HCT116 (cell line): ENCODE measurements around the gene KRT83. TPM values are rescaled to one million over a fixed set of nuclear protein-coding genes. Genes with fewer than 3 reads are reported as not detected.

ENCODE experiments used
- ATAC-seq: fragments of 200-7000 bp; cut with Tn5 transposase; 2 replicates; pipeline ENCODE4 v1.9.1; 2020; ENCODE audit warnings: mild to moderate bottlenecking, moderate library complexity
- BruUV-seq: library from RNA; stranded (reverse); fragments of 400-500 nt; replicated peaks from 2 replicates; lab custom pipeline; 2021; lab: Mats Ljungman, UMichigan
- CTCF ChIA-PET: fragments of 300-600 bp; sonication (Branson Sonifier 250); formaldehyde crosslinking; loops from one replicate; lab custom pipeline; 2021; ENCODE audit warnings: antibody characterized with exemption; lab: Charles Lee
- POLR2A ChIA-PET: fragments of 300-600, 350-600 bp; sonication (Branson Sonifier 250); formaldehyde crosslinking; loops from one replicate; lab custom pipeline; 2021; ENCODE audit warnings: antibody characterized with exemption; lab: Charles Lee
- RAD21 ChIA-PET, 2 experiments: fragments of 300-600 bp; sonication (Branson Sonifier 250); formaldehyde crosslinking; loops; one replicate each; lab custom pipeline; 2023; ENCODE audit warnings: low total read pairs in 2 of 2; ENCODE audit not compliant: uncharacterized antibody in 2 of 2, unreplicated experiment in 2 of 2, low non-redundant PET in 1 of 2; lab: Charles Lee
- DNase-seq: peaks from one replicate; pipeline ENCODE4 v3.0.0-alpha.2; 2010; ENCODE audit warnings: low read depth, low spot score
- H2AFZ ChIP-seq: fragments of 200-600 bp; shearing (Covaris generic), sonication (generic); 2 replicates; pipeline ENCODE4 v1.6.1; 2017; ENCODE audit warnings: low read depth, mixed run types, mixed read lengths, antibody characterized with exemption, low read length; ENCODE audit not compliant: poor library complexity, severe bottlenecking
- H3K27ac ChIP-seq: 2 replicates; pipeline ENCODE4 v1.5.1; 2012; ENCODE audit warnings: low read depth, low read length
- H3K27me3 ChIP-seq: fragments of 200-600 bp; sonication (generic); 2 replicates; pipeline ENCODE4 v1.6.1; 2016; ENCODE audit warnings: mixed run types, low read length, mixed read lengths; ENCODE audit not compliant: insufficient read depth
- H3K36me3 ChIP-seq, 2 experiments: fragments of 200-500 bp in 1 of 2; fragments of 200-600 bp in 1 of 2; sonication (Bioruptor generic) in 1 of 2; sonication (generic) in 1 of 2; 2 replicates each; pipeline versions ENCODE4 v1.5.1 to v1.6.1; 2014 to 2016; ENCODE audit warnings: low read length in 2 of 2, inconsistent platforms in 1 of 2, mixed read lengths in 1 of 2, mixed run types in 1 of 2; ENCODE audit not compliant: insufficient read depth in 2 of 2, control insufficient read depth in 1 of 2
- H3K4me1 ChIP-seq, 2 experiments: fragments of 200-600 bp in 1 of 2; sonication (generic) in 1 of 2; 2 replicates each; pipeline versions ENCODE4 v1.5.1 to v1.6.1; 2012 to 2017; ENCODE audit warnings: low read length in 2 of 2, inconsistent platforms in 1 of 2, mild to moderate bottlenecking in 1 of 2, mixed read lengths in 1 of 2, mixed run types in 1 of 2, moderate library complexity in 1 of 2; ENCODE audit not compliant: insufficient read depth in 2 of 2, control insufficient read depth in 1 of 2
- H3K4me2 ChIP-seq: fragments of 200-600 bp; sonication (generic); 2 replicates; pipeline ENCODE4 v1.6.1; 2017; ENCODE audit warnings: mixed run types, low read length, mixed read lengths
- H3K4me3 ChIP-seq, 2 experiments: fragments of 200-600 bp in 1 of 2; sonication (generic) in 1 of 2; replicated peaks in 1 of 2; 2 replicates each; pipeline ENCODE4 v1.5.1; 2011 to 2016; ENCODE audit warnings: low read length in 2 of 2, control low read depth in 1 of 2, low read depth in 1 of 2, mild to moderate bottlenecking in 1 of 2, mixed read lengths in 1 of 2, mixed run types in 1 of 2
- H3K79me2 ChIP-seq: fragments of 200-600 bp; sonication (generic); 2 replicates; pipeline ENCODE4 v1.6.1; 2017; ENCODE audit warnings: mild to moderate bottlenecking, mixed run types, low read length, moderate library complexity, mixed read lengths; ENCODE audit not compliant: insufficient read depth
- H3K9ac ChIP-seq: fragments of 200-600 bp; sonication (generic); 2 replicates; pipeline ENCODE4 v1.6.1; 2016; ENCODE audit warnings: low read length, mixed read lengths
- H3K9me2 ChIP-seq: fragments of 200-600 bp; sonication (generic), shearing (Covaris generic); 2 replicates; pipeline ENCODE4 v1.6.1; 2017; ENCODE audit warnings: mixed run types, mild to moderate bottlenecking, moderate library complexity; ENCODE audit not compliant: insufficient read depth
- H3K9me3 ChIP-seq, 2 experiments: fragments of 200-500 bp in 1 of 2; fragments of 200-600 bp in 1 of 2; sonication (Bioruptor generic) in 1 of 2; sonication (generic) in 1 of 2; 2 replicates each; pipeline ENCODE4 v1.6.1; 2014 to 2017; ENCODE audit warnings: low read length in 2 of 2, mixed read lengths in 2 of 2, inconsistent platforms in 1 of 2, low read depth in 1 of 2, mild to moderate bottlenecking in 1 of 2, mixed run types in 1 of 2, moderate library complexity in 1 of 2; ENCODE audit not compliant: control insufficient read depth in 1 of 2, insufficient read depth in 1 of 2
- H4K20me1 ChIP-seq: fragments of 200-600 bp; sonication (generic), shearing (Covaris generic); 2 replicates; pipeline ENCODE4 v1.6.1; 2017; ENCODE audit warnings: mixed run types, mild to moderate bottlenecking, moderate library complexity; ENCODE audit not compliant: insufficient read depth
- CEBPB ChIP-seq: IDR thresholded peaks from 2 replicates; pipeline ENCODE4 v1.6.1; 2012; ENCODE audit warnings: low read depth
- CTCF ChIP-seq, 3 experiments: fragments of 200-600 bp in 1 of 3; sonication (generic) in 1 of 3; IDR thresholded peaks in 2 of 3; conservative IDR thresholded peaks in 1 of 3; 2 replicates each; pipeline ENCODE4 v1.5.1; 2012 to 2017; ENCODE audit warnings: low read depth in 2 of 3, low read length in 2 of 3, antibody characterized with exemption in 1 of 3, borderline replicate concordance in 1 of 3, control low read depth in 1 of 3, mild to moderate bottlenecking in 1 of 3, mixed read lengths in 1 of 3, mixed run types in 1 of 3, moderate library complexity in 1 of 3; ENCODE audit not compliant: insufficient read depth in 1 of 3
- MAX ChIP-seq: IDR thresholded peaks from 2 replicates; pipeline ENCODE4 v1.6.1; 2012
- POLR2AphosphoS5 ChIP-seq: IDR thresholded peaks from 2 replicates; pipeline ENCODE4 v1.6.1; 2011; ENCODE audit warnings: mild to moderate bottlenecking, low read depth, low read length, moderate library complexity
- ZNF274 ChIP-seq: fragments of 200-500 bp; sonication (Bioruptor generic); IDR thresholded peaks from 2 replicates; pipeline ENCODE4 v1.6.1; 2014; ENCODE audit warnings: mild to moderate bottlenecking, low read depth, low read length, inconsistent platforms
- intact Hi-C: fragments of 100-400 bp; cut with micrococcal nuclease; formaldehyde crosslinking; loops from 2 replicates; pipeline ENCODE4 v1.10.0; 2022
- total RNA-seq: library from RNA; stranded (reverse); gene quantifications from one replicate; pipeline ENCODE4 v1.2.1, GENCODE V29; 2021; ENCODE audit not compliant: unreplicated experiment

Gene KRT83
- total RNA-seq, 1 experiment from 2014 or later: not detected

- no peak for TF ChIP-seq MAX
- TF ChIP-seq ZNF274: no peak
Observed at GRCh38 chr12:52279422-52280318, 41.5 kb downstream of the KRT83 start (continued).

GRCh38 chr12:52278575-52279421 is 42.4 kb downstream of the KRT83 start:
- Histone ChIP-seq H3K9me3 (no peaks in the 10 kb centered on the region), H3K4me1 (peaks cover 41 to 65% of the 10 kb centered on the region in 2 experiments), H3K4me2 (peak overlapping the region; percentile 88), H3K27me3 (no peaks in the 10 kb centered on the region), H4K20me1 (no peaks in the 10 kb centered on the region), H3K36me3 (no peaks in the 10 kb centered on the region), H3K4me3 (peak overlapping the region; percentile 34 to 50), H2AFZ (peak overlapping the region; percentile 75), H3K27ac (peak overlapping the region; percentile 73), H3K9ac (peak overlapping the region; percentile 69), H3K79me2 (no peaks in the 10 kb centered on the region), H3K9me2 (no peaks in the 10 kb centered on the region)
- RAD21 ChIA-PET: interaction anchor here (0.6 to 1.8 kb wide), 7 partner anchors 35 to 1495 kb away, joined by 3 to 9 read pairs (median 3); no protein-coding TSS in a partner anchor
- BruUV-seq: no TSS peak
- CTCF ChIA-PET: interaction anchor here (0.5 to 5.1 kb wide), 40 partner anchors 8 to 592 kb away, joined by 3 to 35 read pairs (median 6); partner anchors contain the start of gene KRT80
- intact Hi-C loops: no loop called here
- POLR2A ChIA-PET: interaction anchor here (0.5 to 6.1 kb wide), 22 partner anchors 8 to 900 kb away, joined by 3 to 41 read pairs (median 6); partner anchors contain the start of gene KRT80
- DNase-seq (peak; percentile 57), ATAC-seq (peak; percentile 81)
- TF ChIP-seq CEBPB (no peak), POLR2AphosphoS5 (peak; percentile 55; the same call in 1 of the 2 replicates), CTCF (IDR thresholded peaks at IDR 0.05 in 2 of 3, conservative IDR thresholded peaks at IDR 0.05 in 1 of 3; ENCODE audit: borderline replicate concordance in 1 of 3, insufficient read depth in 1 of 3, low read depth in 2 of 3, low read length in 2 of 3) (peak in 2 of 3 experiments; percentile 96 to 99; a peak in 4 of 6 replicates)
